GM12873 (cell line): ENCODE data around the gene RNLS.

Source experiments
- TF ChIP-seq, protein P1 (sequence below): IDR thresholded peaks from 2 replicates; pipeline ENCODE4 v1.5.1; 2012; ENCODE audit warnings: low read depth, mild to moderate bottlenecking, moderate library complexity, low read length, control low read depth; ENCODE audit not compliant: insufficient read depth; ENCODE audit errors: missing control alignments

RNLS gene

GRCh38 chr10:88379575-88379974 lies 203.5 kb downstream of the RNLS start:
- TF ChIP-seq, protein P1, sequence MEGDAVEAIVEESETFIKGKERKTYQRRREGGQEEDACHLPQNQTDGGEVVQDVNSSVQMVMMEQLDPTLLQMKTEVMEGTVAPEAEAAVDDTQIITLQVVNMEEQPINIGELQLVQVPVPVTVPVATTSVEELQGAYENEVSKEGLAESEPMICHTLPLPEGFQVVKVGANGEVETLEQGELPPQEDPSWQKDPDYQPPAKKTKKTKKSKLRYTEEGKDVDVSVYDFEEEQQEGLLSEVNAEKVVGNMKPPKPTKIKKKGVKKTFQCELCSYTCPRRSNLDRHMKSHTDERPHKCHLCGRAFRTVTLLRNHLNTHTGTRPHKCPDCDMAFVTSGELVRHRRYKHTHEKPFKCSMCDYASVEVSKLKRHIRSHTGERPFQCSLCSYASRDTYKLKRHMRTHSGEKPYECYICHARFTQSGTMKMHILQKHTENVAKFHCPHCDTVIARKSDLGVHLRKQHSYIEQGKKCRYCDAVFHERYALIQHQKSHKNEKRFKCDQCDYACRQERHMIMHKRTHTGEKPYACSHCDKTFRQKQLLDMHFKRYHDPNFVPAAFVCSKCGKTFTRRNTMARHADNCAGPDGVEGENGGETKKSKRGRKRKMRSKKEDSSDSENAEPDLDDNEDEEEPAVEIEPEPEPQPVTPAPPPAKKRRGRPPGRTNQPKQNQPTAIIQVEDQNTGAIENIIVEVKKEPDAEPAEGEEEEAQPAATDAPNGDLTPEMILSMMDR: no peak

DNA sequence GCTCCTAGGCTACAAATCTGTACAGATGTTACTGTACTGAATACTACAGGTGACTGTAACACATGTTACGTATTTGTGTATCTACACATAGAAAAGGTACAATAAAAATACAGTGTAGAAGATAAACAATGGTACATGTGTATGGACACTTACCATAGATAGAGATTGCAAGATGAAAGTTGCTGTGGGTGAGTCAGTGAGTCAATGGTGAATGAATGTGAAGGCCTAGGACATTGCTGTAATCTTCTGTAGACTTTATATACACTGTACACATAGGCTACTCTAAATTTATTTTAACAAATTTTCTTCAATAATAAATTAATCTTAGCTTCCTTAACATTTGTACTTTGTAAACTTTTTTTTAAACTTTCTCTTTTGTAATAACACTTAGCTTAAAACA lies 205.6 kb downstream of the RNLS start:
- TF ChIP-seq, protein P1: no peak

- TF ChIP-seq, protein P1: no peak
Observed at GRCh38 chr10:88374392-88375175, 208.5 kb downstream of the RNLS start.

GRCh38 chr10:88372881-88373592 lies 210.1 kb downstream of the RNLS start:
- TF ChIP-seq, protein P1: no peak

DNA sequence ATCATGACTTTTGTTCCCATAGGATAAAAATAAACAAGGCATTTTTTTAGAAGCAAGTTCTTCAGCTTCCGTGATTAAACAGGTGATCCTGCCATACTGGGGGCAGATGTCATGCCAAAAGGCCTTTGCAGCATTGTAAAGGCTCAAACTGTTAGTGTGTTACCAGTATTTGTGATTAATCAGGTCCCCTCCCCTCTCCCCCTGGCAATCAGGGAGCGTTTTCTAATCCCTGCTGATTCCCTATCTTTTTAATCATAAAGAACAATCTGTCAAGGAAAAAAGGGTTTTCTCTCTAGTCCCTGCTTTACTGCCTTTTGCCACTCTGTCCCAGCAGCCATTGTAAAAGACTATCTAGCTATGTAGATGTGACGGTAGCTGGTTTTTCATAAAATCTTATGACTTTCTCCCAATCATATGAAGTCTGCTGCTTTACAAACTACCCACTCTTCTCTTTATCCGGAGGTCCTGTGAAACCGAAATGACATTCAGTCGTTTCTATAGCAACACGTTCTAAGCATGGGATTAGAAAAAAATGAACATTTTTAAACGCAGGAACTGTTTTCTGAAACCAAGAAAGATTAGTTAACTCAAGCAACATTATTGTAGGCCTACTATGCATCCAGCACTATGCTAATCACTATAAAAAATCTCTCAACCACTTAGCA lies 210.9 kb downstream of the RNLS start:
- TF ChIP-seq, protein P1: no peak

DNA sequence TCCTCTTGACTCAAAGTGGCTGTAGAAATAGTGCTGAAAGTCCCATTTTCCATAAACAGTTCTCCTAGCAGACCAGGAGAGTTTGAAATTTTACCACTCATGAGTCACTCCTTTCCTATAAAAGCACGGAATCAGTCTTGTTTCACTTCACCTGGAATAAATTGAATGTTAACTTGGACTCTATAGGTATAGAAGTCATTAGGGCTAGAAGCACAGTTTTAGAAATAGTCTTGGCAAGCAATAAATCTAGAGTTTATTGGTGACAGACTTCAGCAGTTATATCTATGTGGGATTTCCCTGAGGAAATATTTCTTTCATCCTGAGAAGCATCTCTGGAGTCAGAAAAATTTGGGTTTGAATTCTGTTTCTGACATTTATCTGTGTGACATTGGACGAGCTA lies 212.4 kb downstream of the RNLS start:
- TF ChIP-seq, protein P1: no peak

DNA sequence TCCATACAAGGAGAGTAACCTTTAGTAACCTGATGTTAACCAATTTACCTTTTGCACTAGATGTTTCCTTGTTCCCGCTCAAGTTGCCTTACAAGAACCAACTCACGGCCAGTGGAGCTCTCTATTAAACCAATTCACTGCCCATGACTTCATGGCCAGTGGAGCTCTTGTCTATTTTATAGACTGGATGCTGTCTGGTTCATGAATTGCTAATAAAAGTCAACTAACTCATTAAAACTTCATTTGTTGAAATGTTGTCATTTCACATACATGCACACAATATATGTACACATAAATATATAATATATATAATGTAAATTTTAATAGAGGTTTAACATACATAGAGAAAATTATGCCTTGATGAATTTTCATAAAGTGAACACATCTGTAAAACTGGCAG lies 216.3 kb downstream of the RNLS start:
- TF ChIP-seq, protein P1: no peak
